ENCODE results near the gene PTPRC.

Gene PTPRC

GRCh38 chr1:198620218-198620617, 18.6 kb upstream of the PTPRC start:
- DNase-seq (ENCODE audit: low read depth, low spot score): no peak

GRCh38 chr1:198620951-198621824, 17.7 kb upstream of the PTPRC start:
- no peak for DNase-seq (ENCODE audit: low read depth, low spot score)

- DNase-seq (ENCODE audit: low read depth, low spot score): no peak
These were observed 16.8 kb upstream of the PTPRC start for GRCh38 chr1:198622001-198622400.

- DNase-seq (ENCODE audit: low read depth, low spot score): peak; percentile 3
These were observed 14.8 kb upstream of the PTPRC start for GRCh38 chr1:198623752-198624647.

- no peak for DNase-seq (ENCODE audit: low read depth, low spot score)
These were observed 14.2 kb upstream of the PTPRC start for GRCh38 chr1:198624648-198624980.

GRCh38 chr1:198627436-198628066, 11.3 kb upstream of the PTPRC start:
- DNase-seq (ENCODE audit: low read depth, low spot score): no peak

- DNase-seq (ENCODE audit: low read depth, low spot score): no peak
These were observed 10.8 kb upstream of the PTPRC start for GRCh38 chr1:198628067-198628455.

- no peak for DNase-seq (ENCODE audit: low read depth, low spot score)
These were observed 9.2 kb upstream of the PTPRC start for GRCh38 chr1:198629610-198630009.

- no peak for DNase-seq (ENCODE audit: low read depth, low spot score)
These were observed 8.0 kb upstream of the PTPRC start for GRCh38 chr1:198630863-198631262.

- DNase-seq (ENCODE audit: low read depth, low spot score): no peak
These were observed 7.5 kb upstream of the PTPRC start for GRCh38 chr1:198631292-198631691.

GRCh38 chr1:198632007-198632406, 6.8 kb upstream of the PTPRC start:
- DNase-seq (ENCODE audit: low read depth, low spot score): no peak

GRCh38 chr1:198633675-198634121, 5.1 kb upstream of the PTPRC start:
- no peak for DNase-seq (ENCODE audit: low read depth, low spot score)

- no peak for DNase-seq (ENCODE audit: low read depth, low spot score)
These were observed 2.9 kb upstream of the PTPRC start for GRCh38 chr1:198635964-198636363.

GRCh38 chr1:198636391-198636790, 2.4 kb upstream of the PTPRC start:
- no peak for DNase-seq (ENCODE audit: low read depth, low spot score)

GRCh38 chr1:198637157-198637556, 1.7 kb upstream of the PTPRC start:
- no peak for DNase-seq (ENCODE audit: low read depth, low spot score)

GRCh38 chr1:198637916-198638437, 863 bp upstream of the PTPRC start:
- no peak for DNase-seq (ENCODE audit: low read depth, low spot score)

GRCh38 chr1:198638441-198638840, 399 bp upstream of the PTPRC start:
- no peak for DNase-seq (ENCODE audit: low read depth, low spot score)

- no peak for DNase-seq (ENCODE audit: low read depth, low spot score)
These were observed 867 bp downstream of the PTPRC start for GRCh38 chr1:198639671-198640143.

GRCh38 chr1:198640174-198640573, 1.3 kb downstream of the PTPRC start:
- no peak for DNase-seq (ENCODE audit: low read depth, low spot score)

GRCh38 chr1:198641501-198641900, 2.7 kb downstream of the PTPRC start:
- no peak for DNase-seq (ENCODE audit: low read depth, low spot score)

- no peak for DNase-seq (ENCODE audit: low read depth, low spot score)
These were observed 3.3 kb downstream of the PTPRC start for GRCh38 chr1:198641966-198642668.

Data from smooth muscle cell of the brain vasculature (primary cell).